BLaER1 (cell line): ENCODE data around the gene CASP12.
A peak's percentile ranks its signal among the peaks of the same experiment; 100 is the strongest.

Experiments
- H3K27ac ChIP-seq: shearing (Covaris generic); formaldehyde crosslinking; 2 replicates; pipeline ENCODE4 v1.8.1; 2022
- H3K27me3 ChIP-seq: shearing (Covaris generic); formaldehyde crosslinking; 2 replicates; pipeline ENCODE4 v1.8.1; 2022
- H3K36me3 ChIP-seq: shearing (Covaris generic); formaldehyde crosslinking; 2 replicates; pipeline ENCODE4 v1.8.1; 2022
- H3K4me1 ChIP-seq: shearing (Covaris generic); formaldehyde crosslinking; 2 replicates; pipeline ENCODE4 v1.8.1; 2022
- H3K4me2 ChIP-seq: shearing (Covaris generic); formaldehyde crosslinking; 2 replicates; pipeline ENCODE4 v1.8.1; 2022
- H3K4me3 ChIP-seq: shearing (Covaris generic); formaldehyde crosslinking; 2 replicates; pipeline ENCODE4 v1.8.1; 2022
- H3K9ac ChIP-seq: shearing (Covaris generic); formaldehyde crosslinking; 2 replicates; pipeline ENCODE4 v1.8.1; 2022
- H3K9me3 ChIP-seq: shearing (Covaris generic); formaldehyde crosslinking; 2 replicates; pipeline ENCODE4 v1.8.1; 2022
- H4K20me1 ChIP-seq: shearing (Covaris generic); formaldehyde crosslinking; 2 replicates; pipeline ENCODE4 v1.8.1; 2022
- Cebpa-rat ChIP-seq: shearing (Covaris generic); IDR thresholded peaks from 2 replicates; pipeline ENCODE4 v1.8.1; 2022

Gene CASP12

GRCh38 chr11:104843150-104843836, 55.0 kb downstream of the CASP12 start:
- Histone ChIP-seq H3K4me1 (peaks cover 7% of the 10 kb centered on the region), H3K36me3 (no peaks in the 10 kb centered on the region), H3K9ac (no peak overlapping the region), H3K4me3 (no peak overlapping the region), H3K9me3 (peaks cover 10% of the 10 kb centered on the region), H3K27me3 (no peaks in the 10 kb centered on the region), H4K20me1 (no peaks in the 10 kb centered on the region), H3K4me2 (no peak overlapping the region), H3K27ac (no peak overlapping the region)
- no peak for TF ChIP-seq Cebpa-rat

GRCh38 chr11:104841973-104842525, 56.2 kb downstream of the CASP12 start:
- Histone ChIP-seq H3K9me3 (peaks cover 10% of the 10 kb centered on the region), H3K9ac (no peak overlapping the region), H3K4me1 (peaks cover 16% of the 10 kb centered on the region), H3K36me3 (no peaks in the 10 kb centered on the region), H3K27me3 (no peaks in the 10 kb centered on the region), H4K20me1 (no peaks in the 10 kb centered on the region), H3K27ac (no peak overlapping the region), H3K4me3 (no peak overlapping the region), H3K4me2 (no peak overlapping the region)
- no peak for TF ChIP-seq Cebpa-rat

- Histone ChIP-seq H3K4me1 (peaks cover 16% of the 10 kb centered on the region), H3K27me3 (no peaks in the 10 kb centered on the region), H4K20me1 (no peaks in the 10 kb centered on the region), H3K9ac (no peak overlapping the region), H3K4me2 (no peak overlapping the region), H3K4me3 (no peak overlapping the region), H3K9me3 (peaks cover 10% of the 10 kb centered on the region), H3K36me3 (no peaks in the 10 kb centered on the region), H3K27ac (no peak overlapping the region)
- TF ChIP-seq Cebpa-rat, result no peak
These were observed 57.1 kb downstream of the CASP12 start for GRCh38 chr11:104841185-104841584.

DNA sequence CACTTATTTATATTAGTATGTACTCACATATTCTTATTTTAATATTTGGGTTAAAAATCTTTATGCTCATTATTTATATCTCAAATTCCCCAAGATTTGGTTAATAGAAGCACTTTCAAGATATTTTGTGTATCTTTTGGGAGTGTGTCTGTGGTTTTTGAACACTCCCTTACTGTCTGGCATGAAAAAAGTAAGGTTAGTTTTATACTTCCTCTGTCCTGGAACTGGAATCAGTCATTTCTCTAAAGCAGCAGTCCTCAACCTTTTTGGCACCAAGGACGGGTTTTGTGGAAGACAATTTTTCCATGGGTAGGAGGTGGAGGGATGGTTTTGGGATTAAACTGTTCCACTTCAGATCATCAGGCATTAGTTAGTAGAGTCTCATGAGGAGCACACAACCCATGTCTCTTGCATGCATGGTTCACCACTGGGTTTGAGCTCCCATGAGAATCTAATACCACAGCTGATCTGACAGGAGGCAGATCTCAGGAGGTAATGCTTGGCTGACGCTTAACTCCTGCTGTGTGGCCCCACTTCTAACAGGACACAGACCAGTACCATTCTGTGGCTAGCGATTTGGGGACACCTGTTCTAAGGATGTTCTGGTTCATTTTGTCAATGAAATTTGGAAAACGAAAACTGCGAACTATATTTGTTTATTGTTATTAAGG, 60.2 kb downstream of the CASP12 start:
- Histone ChIP-seq H3K27me3 (no peaks in the 10 kb centered on the region), H4K20me1 (no peaks in the 10 kb centered on the region), H3K27ac (no peak overlapping the region), H3K4me2 (peak overlapping the region; percentile 60), H3K9me3 (peaks cover 10% of the 10 kb centered on the region), H3K4me3 (no peak overlapping the region), H3K36me3 (no peaks in the 10 kb centered on the region), H3K4me1 (peaks cover 16% of the 10 kb centered on the region), H3K9ac (no peak overlapping the region)
- TF ChIP-seq Cebpa-rat, result no peak

DNA sequence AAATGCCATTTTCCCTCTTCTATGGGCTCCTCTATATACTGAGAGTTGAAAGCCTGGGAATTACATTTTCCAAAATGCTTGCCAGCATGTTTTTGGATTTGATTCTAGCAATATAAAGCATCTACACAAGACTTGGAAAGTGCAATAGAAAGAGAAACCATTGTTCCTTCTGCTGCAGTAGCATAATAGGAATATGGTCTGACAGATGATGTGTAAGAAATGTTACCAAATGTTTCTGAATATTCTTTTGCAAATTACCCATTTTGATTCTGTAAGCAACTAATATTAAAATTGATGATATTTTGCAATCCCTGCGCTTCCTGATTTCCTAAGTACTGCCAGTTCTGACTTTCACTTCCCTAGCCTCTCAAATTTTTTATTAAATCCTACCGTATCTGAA, 61.6 kb downstream of the CASP12 start:
- H3K4me3 ChIP-seq, result no peak overlapping the region
- H3K27me3 ChIP-seq, result no peaks in the 10 kb centered on the region
- H4K20me1 ChIP-seq, result no peaks in the 10 kb centered on the region
- H3K4me2 ChIP-seq, result no peak overlapping the region
- peaks cover 16% of the 10 kb centered on the region for H3K4me1 ChIP-seq
- no peak for TF ChIP-seq Cebpa-rat
- H3K36me3 ChIP-seq, result no peaks in the 10 kb centered on the region
- H3K27ac ChIP-seq, result no peak overlapping the region
- H3K9ac ChIP-seq, result no peak overlapping the region
- peaks cover 10% of the 10 kb centered on the region for H3K9me3 ChIP-seq
